HFF-Myc (cell line): Measurements from ENCODE around the gene MRPS2.

ENCODE experiments used
- DNase-seq: peaks from one replicate; pipeline ENCODE4 v3.0.0-alpha.2; 2011; ENCODE audit warnings: low read depth; ENCODE audit errors: extremely low read depth
- H3K4me3 ChIP-seq: replicated peaks from 2 replicates; pipeline ENCODE4 v1.5.1; 2011; ENCODE audit warnings: low read depth, mild to moderate bottlenecking, control low read depth, low read length
- TF ChIP-seq, protein P1 (sequence below): IDR thresholded peaks from 2 replicates; pipeline ENCODE4 v1.5.1; 2012; ENCODE audit warnings: mild to moderate bottlenecking, low read depth, low read length, control low read depth; ENCODE audit errors: missing control alignments

Gene MRPS2

DNA sequence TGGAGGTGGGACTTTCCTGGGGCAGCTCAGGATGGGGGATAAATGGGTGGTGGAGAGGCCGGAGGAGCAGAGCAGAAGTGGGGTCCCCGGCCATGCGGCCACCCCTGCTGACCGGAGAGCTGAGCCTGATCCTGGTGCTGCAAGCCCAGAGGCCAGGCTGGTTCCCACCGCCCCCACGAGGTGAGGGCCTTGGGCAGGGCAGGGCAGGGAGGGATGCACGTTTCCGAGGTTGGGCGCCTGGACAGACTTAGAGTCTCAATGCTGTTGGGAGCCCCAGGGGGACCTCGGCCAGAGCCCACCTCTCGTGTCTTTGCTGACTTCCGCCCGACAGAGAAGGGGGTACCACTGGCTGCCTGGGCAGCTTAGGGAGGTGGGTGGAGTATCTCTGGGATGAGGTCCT is 51.0 kb downstream of the MRPS2 start:
- TF ChIP-seq, protein P1, sequence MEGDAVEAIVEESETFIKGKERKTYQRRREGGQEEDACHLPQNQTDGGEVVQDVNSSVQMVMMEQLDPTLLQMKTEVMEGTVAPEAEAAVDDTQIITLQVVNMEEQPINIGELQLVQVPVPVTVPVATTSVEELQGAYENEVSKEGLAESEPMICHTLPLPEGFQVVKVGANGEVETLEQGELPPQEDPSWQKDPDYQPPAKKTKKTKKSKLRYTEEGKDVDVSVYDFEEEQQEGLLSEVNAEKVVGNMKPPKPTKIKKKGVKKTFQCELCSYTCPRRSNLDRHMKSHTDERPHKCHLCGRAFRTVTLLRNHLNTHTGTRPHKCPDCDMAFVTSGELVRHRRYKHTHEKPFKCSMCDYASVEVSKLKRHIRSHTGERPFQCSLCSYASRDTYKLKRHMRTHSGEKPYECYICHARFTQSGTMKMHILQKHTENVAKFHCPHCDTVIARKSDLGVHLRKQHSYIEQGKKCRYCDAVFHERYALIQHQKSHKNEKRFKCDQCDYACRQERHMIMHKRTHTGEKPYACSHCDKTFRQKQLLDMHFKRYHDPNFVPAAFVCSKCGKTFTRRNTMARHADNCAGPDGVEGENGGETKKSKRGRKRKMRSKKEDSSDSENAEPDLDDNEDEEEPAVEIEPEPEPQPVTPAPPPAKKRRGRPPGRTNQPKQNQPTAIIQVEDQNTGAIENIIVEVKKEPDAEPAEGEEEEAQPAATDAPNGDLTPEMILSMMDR: no peak
- DNase-seq: no peak
- H3K4me3 ChIP-seq: no peak overlapping the region

DNA sequence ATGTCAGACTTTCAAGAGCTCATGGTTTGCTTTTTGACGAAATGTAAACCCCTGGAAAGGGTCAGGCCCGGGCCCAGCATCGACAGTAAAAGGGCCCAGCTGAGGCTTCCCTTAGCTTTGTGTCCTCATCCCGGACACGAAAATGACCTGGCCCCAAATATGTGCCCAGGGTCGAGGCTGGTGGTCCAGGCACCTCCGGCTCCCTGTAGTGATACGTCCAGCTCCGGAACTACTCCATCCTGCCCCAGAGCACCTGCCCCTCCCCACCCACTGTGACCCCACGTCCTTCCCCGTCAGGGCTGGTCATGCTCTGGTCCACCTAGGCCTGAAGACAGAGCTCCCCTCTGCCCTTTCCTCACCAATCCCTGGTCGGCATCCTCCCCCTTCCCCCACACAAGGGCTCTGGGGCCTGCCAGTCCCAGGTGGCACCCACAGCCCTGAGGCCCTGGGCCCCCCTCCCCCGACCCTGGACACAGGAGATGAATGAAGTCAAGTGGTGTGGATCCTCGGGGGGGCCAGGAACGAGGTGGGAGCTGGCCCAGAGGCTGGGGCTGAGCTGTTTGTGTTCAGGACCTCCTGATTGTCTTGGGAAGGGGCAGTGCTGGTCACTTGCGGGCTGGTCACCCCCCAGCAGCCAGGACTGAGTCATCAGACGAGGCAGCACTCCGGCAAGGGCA is 51.7 kb downstream of the MRPS2 start:
- no peak overlapping the region for H3K4me3 ChIP-seq
- DNase-seq: no peak
- TF ChIP-seq, protein P1: no peak

DNA sequence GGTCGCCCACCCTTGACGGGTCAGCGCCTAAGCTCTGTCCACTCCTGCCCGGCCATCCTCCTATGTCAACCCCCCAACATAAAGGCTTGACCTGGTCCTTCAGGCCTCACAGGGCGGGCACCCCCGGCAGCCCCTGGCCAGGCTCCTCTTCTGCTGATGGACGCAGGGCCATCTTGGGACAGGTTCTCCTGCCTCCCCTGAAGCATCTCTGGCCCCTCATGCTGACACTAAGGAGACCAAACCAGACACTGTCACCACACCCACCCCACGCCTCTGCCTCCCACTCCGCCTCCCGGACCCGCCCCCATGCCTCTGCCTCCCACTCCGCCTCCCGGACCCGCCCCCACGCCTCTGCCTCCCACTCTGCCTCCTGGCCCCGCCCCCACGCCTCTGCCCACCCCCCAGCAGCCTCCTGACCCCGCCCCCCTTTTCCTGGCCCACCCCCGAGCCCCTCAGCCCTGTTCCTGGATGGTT is 52.3 kb downstream of the MRPS2 start:
- no peak for DNase-seq
- TF ChIP-seq, protein P1: no peak
- no peak overlapping the region for H3K4me3 ChIP-seq
